ENCODE measurements around the gene LRRC14B.

GRCh38 chr5:230711-231110 is 39.4 kb downstream of the LRRC14B start:
- TF ChIP-seq CTCF (IDR thresholded peaks at IDR 0.05): no peak
- no peak for TF ChIP-seq POLR2AphosphoS5 (IDR thresholded peaks at IDR 0.05; ENCODE audit: low read depth, low read length)
- TF ChIP-seq TCF7L2 (IDR thresholded peaks at IDR 0.05; ENCODE audit: low read depth, low read length): no peak
- no peak for TF ChIP-seq SIN3A (IDR thresholded peaks at IDR 0.05; ENCODE audit: borderline replicate concordance, insufficient read depth, low read depth, low read length)
